Ishikawa (cell line): ENCODE measurements around the gene TPRG1L.

Experiments used
- CEBPB ChIP-seq: IDR thresholded peaks from 2 replicates; pipeline ENCODE4 v1.6.1; 2012
- CREB1 ChIP-seq: IDR thresholded peaks from 2 replicates; pipeline ENCODE4 v1.6.1; 2012; ENCODE audit warnings: low read depth
- EGR1 ChIP-seq: IDR thresholded peaks from 2 replicates; pipeline ENCODE4 v1.6.1; 2012
- EP300 ChIP-seq: IDR thresholded peaks from 2 replicates; pipeline ENCODE4 v1.6.1; 2012; ENCODE audit warnings: borderline replicate concordance
- FOXM1 ChIP-seq: IDR thresholded peaks from 2 replicates; pipeline ENCODE4 v1.6.1; 2012; ENCODE audit warnings: low read depth, borderline replicate concordance
- MAX ChIP-seq: IDR thresholded peaks from 2 replicates; pipeline ENCODE4 v1.6.1; 2012
- RAD21 ChIP-seq: IDR thresholded peaks from 2 replicates; pipeline ENCODE4 v1.6.1; 2012; ENCODE audit warnings: low read depth
- REST ChIP-seq: IDR thresholded peaks from 2 replicates; pipeline ENCODE4 v1.6.1; 2012; ENCODE audit warnings: low read depth, mild to moderate bottlenecking
- TAF1 ChIP-seq: IDR thresholded peaks from 2 replicates; pipeline ENCODE4 v1.6.1; 2012; ENCODE audit warnings: low read depth, mild to moderate bottlenecking
- TCF12 ChIP-seq: IDR thresholded peaks from 2 replicates; pipeline ENCODE4 v1.6.1; 2012; ENCODE audit warnings: low read depth
- TEAD4 ChIP-seq: IDR thresholded peaks from 2 replicates; pipeline ENCODE4 v1.6.1; 2012
- USF1 ChIP-seq: IDR thresholded peaks from 2 replicates; pipeline ENCODE4 v1.6.1; 2012
- ZBTB7A ChIP-seq: IDR thresholded peaks from 2 replicates; pipeline ENCODE4 v1.6.1; 2012; ENCODE audit warnings: low read depth

GRCh38 chr1:3651026-3651929, 26.5 kb downstream of the TPRG1L start:
- TF ChIP-seq CEBPB (no peak), MAX (no peak), USF1 (no peak), ZBTB7A (no peak), CREB1 (no peak), FOXM1 (no peak), TAF1 (no peak), REST (no peak), EP300 (no peak), EGR1 (no peak), RAD21 (no peak), TCF12 (no peak), TEAD4 (no peak)
